ENCODE results near the gene NCKIPSD.
A peak's percentile ranks its signal among the peaks of the same experiment; 100 is the strongest.

DNA sequence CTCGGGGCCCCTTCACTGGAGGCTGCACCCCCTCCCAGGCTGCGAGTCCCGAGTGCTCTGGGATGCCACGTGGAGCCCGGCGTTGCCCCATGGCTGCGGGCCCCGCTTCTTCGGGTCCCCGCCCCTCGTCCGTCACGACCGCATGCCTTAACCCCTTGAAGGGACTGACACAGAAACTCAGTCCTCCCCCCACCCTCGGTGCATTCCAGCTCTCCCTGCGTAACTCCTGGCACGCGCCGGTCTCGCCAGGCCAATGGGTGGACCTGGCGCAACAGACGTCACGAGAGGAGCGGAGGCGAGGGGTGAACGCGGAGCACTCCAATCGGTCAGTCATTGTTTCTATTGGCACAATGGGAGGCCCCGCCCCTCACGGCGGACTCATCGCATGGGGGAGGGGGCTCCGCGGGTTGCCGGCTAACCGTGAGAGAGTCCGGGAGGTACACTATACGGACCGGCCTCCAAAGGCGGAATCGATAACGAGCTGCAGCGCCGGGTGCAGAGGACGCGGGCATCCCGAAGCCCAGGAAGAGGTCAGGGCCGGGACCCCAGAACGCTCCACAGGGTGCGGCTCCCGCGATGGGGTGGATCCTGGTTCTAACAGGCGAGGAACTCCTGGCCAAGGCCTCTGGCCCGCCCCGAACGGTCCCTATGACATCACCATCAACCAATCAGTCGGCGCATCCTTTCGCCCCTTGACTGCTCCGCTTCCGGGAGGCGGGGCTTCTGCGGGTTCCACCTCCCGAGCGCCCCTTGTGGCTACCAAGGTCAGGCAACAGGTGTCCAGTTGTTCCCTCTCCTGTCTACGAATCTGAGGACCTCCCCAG is 22.0 kb downstream of the NCKIPSD start:
- peak in 1 of 2 donors; percentile 70 for TF ChIP-seq POLR2A (IDR thresholded peaks at IDR 0.05)
- TF ChIP-seq, protein P1, sequence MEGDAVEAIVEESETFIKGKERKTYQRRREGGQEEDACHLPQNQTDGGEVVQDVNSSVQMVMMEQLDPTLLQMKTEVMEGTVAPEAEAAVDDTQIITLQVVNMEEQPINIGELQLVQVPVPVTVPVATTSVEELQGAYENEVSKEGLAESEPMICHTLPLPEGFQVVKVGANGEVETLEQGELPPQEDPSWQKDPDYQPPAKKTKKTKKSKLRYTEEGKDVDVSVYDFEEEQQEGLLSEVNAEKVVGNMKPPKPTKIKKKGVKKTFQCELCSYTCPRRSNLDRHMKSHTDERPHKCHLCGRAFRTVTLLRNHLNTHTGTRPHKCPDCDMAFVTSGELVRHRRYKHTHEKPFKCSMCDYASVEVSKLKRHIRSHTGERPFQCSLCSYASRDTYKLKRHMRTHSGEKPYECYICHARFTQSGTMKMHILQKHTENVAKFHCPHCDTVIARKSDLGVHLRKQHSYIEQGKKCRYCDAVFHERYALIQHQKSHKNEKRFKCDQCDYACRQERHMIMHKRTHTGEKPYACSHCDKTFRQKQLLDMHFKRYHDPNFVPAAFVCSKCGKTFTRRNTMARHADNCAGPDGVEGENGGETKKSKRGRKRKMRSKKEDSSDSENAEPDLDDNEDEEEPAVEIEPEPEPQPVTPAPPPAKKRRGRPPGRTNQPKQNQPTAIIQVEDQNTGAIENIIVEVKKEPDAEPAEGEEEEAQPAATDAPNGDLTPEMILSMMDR (IDR thresholded peaks at IDR 0.05): peak; percentile 48 to 82 (median 60)

Measured in thyroid gland (tissue), 4 donors.